CD4-positive, alpha-beta T cell treated with Interleukin-6 for 4 hours (primary cell): Measurements from ENCODE around the gene AQP3.
"Not testable (repeated sequence)": the region's sequence is repeated elsewhere in the genome, so short reads cannot be mapped to it uniquely, and the experiment has no call there.

Experiments
- DNase-seq: peaks from one replicate; pipeline ENCODE4 v3.0.0-alpha.2; 2020; ENCODE audit warnings: mixed read lengths

The AQP3 gene

GRCh38 chr9:33407061-33407460, 40.3 kb downstream of the AQP3 start:
- DNase-seq = no peak

DNA sequence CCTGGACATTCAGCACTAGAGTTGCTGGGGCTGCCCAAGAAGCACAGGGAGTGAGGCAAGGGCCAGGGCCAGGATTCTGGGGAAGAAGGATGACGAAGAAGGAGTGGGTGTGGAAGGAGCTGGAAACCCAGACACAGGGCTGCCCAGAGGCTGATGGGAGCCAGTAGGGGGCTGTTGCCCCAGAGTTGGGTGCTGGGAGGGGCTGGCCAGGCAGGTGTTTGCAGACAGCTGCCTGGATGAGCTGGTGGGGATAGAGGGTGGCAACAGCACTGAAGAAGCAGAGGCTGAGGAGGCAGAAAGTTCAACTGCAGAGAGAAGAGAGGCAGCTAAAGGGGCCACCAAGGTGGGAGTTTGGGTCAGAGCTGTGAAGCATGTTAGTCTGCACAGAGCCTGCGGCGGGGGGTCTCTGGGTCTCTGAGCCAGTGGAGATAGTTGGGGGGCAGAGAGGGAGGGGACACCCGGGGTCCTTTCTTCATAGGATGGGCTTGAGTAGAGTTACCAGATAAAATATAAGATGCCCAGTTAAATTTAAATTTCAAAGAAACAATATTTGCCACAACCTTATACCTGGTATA, 42.5 kb downstream of the AQP3 start:
- no peak for DNase-seq

- no peak for DNase-seq
Observed at GRCh38 chr9:33403941-33404787, 43.2 kb downstream of the AQP3 start.

- not testable (repeated sequence) for DNase-seq
Observed at GRCh38 chr9:33402371-33402770, 45.0 kb downstream of the AQP3 start, which contains the start of gene AQP7. Gene AQP7 (minus strand): TSS chr9:33402568. CDS start chr9:33401262, 1,306 bp downstream.

GRCh38 chr9:33401809-33402208, 45.6 kb downstream of the AQP3 start:
- not testable (repeated sequence) for DNase-seq

DNA sequence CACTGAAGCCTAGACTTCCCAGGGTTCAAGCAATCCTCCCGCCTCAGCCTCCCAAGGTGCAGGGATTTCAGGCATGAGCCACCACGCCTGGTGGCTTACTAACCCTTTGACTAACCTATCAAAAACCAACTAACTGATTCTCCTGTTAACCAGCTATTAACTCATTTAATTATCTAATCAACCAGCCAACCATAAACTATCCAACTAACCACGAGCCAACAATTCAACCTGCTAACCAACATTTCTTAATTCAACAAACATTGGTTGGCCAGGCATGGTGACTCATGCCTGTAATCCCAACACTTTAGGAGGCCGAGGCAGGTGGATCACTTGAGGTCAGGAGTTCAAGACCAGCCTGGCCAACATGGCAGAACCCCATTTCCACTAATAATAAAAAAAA, 48.3 kb downstream of the AQP3 start:
- DNase-seq = not testable (repeated sequence)

- DNase-seq = not testable (repeated sequence)
Observed at GRCh38 chr9:33397801-33398200, 49.6 kb downstream of the AQP3 start.

DNA sequence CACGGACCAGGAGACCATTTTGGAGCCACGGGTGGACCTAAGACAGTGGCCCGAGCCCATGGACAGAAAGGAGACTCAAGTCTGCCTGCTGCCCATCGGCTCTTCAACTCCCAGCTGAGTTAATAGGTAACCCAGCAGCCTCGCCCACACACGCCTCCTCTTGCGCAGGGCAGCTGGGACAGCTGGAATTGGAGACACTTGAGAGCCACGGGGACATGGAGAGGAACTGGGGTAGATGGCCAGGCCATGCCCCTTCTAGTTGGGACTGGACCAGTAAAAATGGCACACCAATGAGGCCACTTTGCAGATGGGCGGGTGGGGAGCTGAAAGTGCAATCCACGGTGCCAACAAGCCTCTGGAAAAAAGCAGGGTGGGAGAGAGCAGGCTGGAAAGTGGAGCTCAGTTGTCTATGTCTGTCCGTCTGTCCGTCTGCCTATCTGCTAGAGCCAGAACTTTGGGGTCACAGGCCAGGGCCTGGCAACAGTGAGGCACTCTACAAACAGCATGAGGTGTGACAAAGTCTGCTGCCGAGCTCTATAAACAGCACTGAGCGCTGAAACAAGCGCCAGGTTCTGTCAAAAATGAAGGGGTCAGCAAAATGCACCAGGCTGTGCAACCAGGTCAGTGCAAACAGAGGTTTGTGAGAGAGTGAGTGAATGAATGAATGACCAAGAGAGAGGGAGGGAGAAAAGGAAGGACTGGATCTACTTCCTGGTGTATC, 52.1 kb downstream of the AQP3 start:
- not testable (repeated sequence) for DNase-seq

- DNase-seq = not testable (repeated sequence)
Observed at GRCh38 chr9:33393986-33394385, 53.4 kb downstream of the AQP3 start.

DNA sequence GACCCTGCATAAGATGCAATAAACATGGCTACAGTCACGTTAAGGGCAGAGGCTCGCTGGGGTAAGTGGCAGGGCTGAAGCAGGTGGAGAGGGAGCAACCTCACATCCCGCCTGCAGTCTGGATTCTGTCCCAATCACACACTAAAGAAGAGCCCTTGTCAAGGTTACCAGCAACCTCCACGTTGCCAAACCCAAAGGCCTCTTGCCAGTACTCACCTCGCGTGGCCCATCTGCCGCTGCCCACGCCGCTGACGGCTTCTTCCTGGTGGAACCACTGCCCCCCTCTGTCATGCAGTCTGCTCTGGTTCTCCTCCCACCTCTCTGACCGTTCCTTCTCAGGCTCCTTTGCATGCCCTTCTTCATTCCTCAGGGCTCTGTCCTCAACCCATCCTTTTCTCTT, 53.8 kb downstream of the AQP3 start:
- DNase-seq = no peak

GRCh38 chr9:33392591-33393021, 54.8 kb downstream of the AQP3 start:
- not testable (repeated sequence) for DNase-seq
